ENCODE data around the gene FAM222A. TPM values are rescaled to one million over a fixed set of nuclear protein-coding genes. Genes with fewer than 3 reads are reported as not detected.
A peak's percentile ranks its signal among the peaks of the same experiment; 100 is the strongest.

FAM222A gene
- total RNA-seq, 1 experiment from 2014 or later, result 18.0 TPM

- CTCF ChIA-PET, result no interaction called here
- Mint-ChIP-seq H3K27ac (ENCODE audit: unreplicated experiment) (no peak overlapping the region), H3K9me3 (ENCODE audit: unreplicated experiment) (no peaks in the 10 kb centered on the region), H3K4me1 (ENCODE audit: low read depth, unreplicated experiment) (peaks cover 22% of the 10 kb centered on the region), H3K27me3 (ENCODE audit: insufficient read depth, unreplicated experiment) (no peaks in the 10 kb centered on the region), H3K36me3 (ENCODE audit: insufficient read depth, unreplicated experiment) (peaks cover 5% of the 10 kb centered on the region), H3K4me3 (ENCODE audit: unreplicated experiment) (no peak overlapping the region)
- no peak for TF ChIP-seq CTCF (IDR thresholded peaks at IDR 0.05; ENCODE audit: insufficient read depth in 1 of 2, low read depth in 1 of 2, low read length in 1 of 2, severe bottlenecking in 1 of 2, unreplicated experiment in 1 of 2)
- no TSS peak for BruUV-seq (replicated peaks)
- H3K9me3 ChIP-seq, result no peaks in the 10 kb centered on the region
- intact Hi-C loops (cut with micrococcal nuclease; ENCODE audit: unreplicated experiment), result no loop called here
- no peak for DNase-seq
- POLR2A ChIA-PET, result interaction anchor here (0.6 kb wide), 1 partner anchor 91 kb away, joined by 3 read pairs; no protein-coding TSS in a partner anchor
- peaks cover 34% of the 10 kb centered on the region for H3K4me1 ChIP-seq
- H3K27me3 ChIP-seq (replicated peaks; ENCODE audit: control insufficient read depth, insufficient read depth, low read length), result no peaks in the 10 kb centered on the region
- no peak overlapping the region for H3K4me3 ChIP-seq (ENCODE audit: low read depth, low read length)
- H3K36me3 ChIP-seq (ENCODE audit: control insufficient read depth, insufficient read depth, low read length), result no peaks in the 10 kb centered on the region
Observed at GRCh38 chr12:109709401-109709991, 4.1 kb upstream of the FAM222A start.

- Mint-ChIP-seq H3K4me3 (ENCODE audit: unreplicated experiment) (no peak overlapping the region), H3K9me3 (ENCODE audit: unreplicated experiment) (no peaks in the 10 kb centered on the region), H3K27me3 (ENCODE audit: insufficient read depth, unreplicated experiment) (no peaks in the 10 kb centered on the region), H3K27ac (ENCODE audit: unreplicated experiment) (peak overlapping the region; percentile 45), H3K4me1 (ENCODE audit: low read depth, unreplicated experiment) (peaks cover 22% of the 10 kb centered on the region), H3K36me3 (ENCODE audit: insufficient read depth, unreplicated experiment) (peaks cover 5% of the 10 kb centered on the region)
- H3K36me3 ChIP-seq (ENCODE audit: control insufficient read depth, insufficient read depth, low read length), result no peaks in the 10 kb centered on the region
- no peak overlapping the region for H3K4me3 ChIP-seq (ENCODE audit: low read depth, low read length)
- ChIA-PET POLR2A (no interaction called here), CTCF (no interaction called here)
- no peaks in the 10 kb centered on the region for H3K9me3 ChIP-seq
- no TSS peak for BruUV-seq (replicated peaks)
- DNase-seq, result no peak
- TF ChIP-seq CTCF (IDR thresholded peaks at IDR 0.05; ENCODE audit: insufficient read depth in 1 of 2, low read depth in 1 of 2, low read length in 1 of 2, severe bottlenecking in 1 of 2, unreplicated experiment in 1 of 2), result no peak
- H3K4me1 ChIP-seq, result peaks cover 34% of the 10 kb centered on the region
- intact Hi-C loops (cut with micrococcal nuclease; ENCODE audit: unreplicated experiment), result loop anchor here (1.0 kb wide), 1 partner anchor 14 kb away; no protein-coding TSS in a partner anchor
- H3K27me3 ChIP-seq (replicated peaks; ENCODE audit: control insufficient read depth, insufficient read depth, low read length), result no peaks in the 10 kb centered on the region
Observed at GRCh38 chr12:109710205-109710746, 3.3 kb upstream of the FAM222A start.

- BruUV-seq (replicated peaks), result no TSS peak
- Mint-ChIP-seq H3K4me1 (ENCODE audit: low read depth, unreplicated experiment) (peaks cover 22% of the 10 kb centered on the region), H3K27ac (ENCODE audit: unreplicated experiment) (peak overlapping the region; percentile 45), H3K4me3 (ENCODE audit: unreplicated experiment) (peak overlapping the region; percentile 15), H3K27me3 (ENCODE audit: insufficient read depth, unreplicated experiment) (no peaks in the 10 kb centered on the region), H3K9me3 (ENCODE audit: unreplicated experiment) (no peaks in the 10 kb centered on the region), H3K36me3 (ENCODE audit: insufficient read depth, unreplicated experiment) (peaks cover 5% of the 10 kb centered on the region)
- Histone ChIP-seq H3K9me3 (no peaks in the 10 kb centered on the region), H3K4me3 (ENCODE audit: low read depth, low read length) (no peak overlapping the region), H3K27me3 (replicated peaks; ENCODE audit: control insufficient read depth, insufficient read depth, low read length) (no peaks in the 10 kb centered on the region), H3K4me1 (peaks cover 34% of the 10 kb centered on the region), H3K36me3 (ENCODE audit: control insufficient read depth, insufficient read depth, low read length) (no peaks in the 10 kb centered on the region)
- no peak for TF ChIP-seq CTCF (IDR thresholded peaks at IDR 0.05; ENCODE audit: insufficient read depth in 1 of 2, low read depth in 1 of 2, low read length in 1 of 2, severe bottlenecking in 1 of 2, unreplicated experiment in 1 of 2)
- ChIA-PET POLR2A (interaction anchor here (1.0 kb wide), 1 partner anchor 15 kb away, joined by 3 read pairs; no protein-coding TSS in a partner anchor), CTCF (interaction anchor here (1.4 kb wide), 1 partner anchor 9 kb away, joined by 4 read pairs; no protein-coding TSS in a partner anchor)
- intact Hi-C loops (cut with micrococcal nuclease; ENCODE audit: unreplicated experiment), result loop anchor here (1.0 kb wide), 1 partner anchor 15 kb away; no protein-coding TSS in a partner anchor
- DNase-seq, result no peak
Observed at GRCh38 chr12:109710747-109711595, 2.7 kb upstream of the FAM222A start.

Measured in Caco-2 (cell line).